GM23338 (cell line): ENCODE data around the gene GOT2. TPM values are rescaled to one million over a fixed set of nuclear protein-coding genes. Genes with fewer than 3 reads are reported as not detected.

Experiments used
- ATAC-seq: fragments of 200-7000 bp; cut with Tn5 transposase; 3 replicates; pipeline ENCODE4 v1.9.1; 2020
- DNase-seq: peaks from one replicate; pipeline ENCODE4 v3.0.0-alpha.2; 2015; ENCODE audit warnings: low spot score
- H2AFZ ChIP-seq: fragments of 200-600 bp; sonication (generic); 2 replicates; pipeline ENCODE4 v1.8.0; 2016; ENCODE audit warnings: antibody characterized with exemption, mild to moderate bottlenecking, moderate library complexity
- H3F3A ChIP-seq: fragments of 200-600 bp; sonication (generic); replicated peaks from 2 replicates; pipeline ENCODE4 v1.8.0; 2017; ENCODE audit warnings: antibody characterized with exemption, mixed run types, low read depth
- H3K27ac ChIP-seq: fragments of 200-600 bp; sonication (generic); 2 replicates; pipeline ENCODE4 v1.6.1; 2016; ENCODE audit warnings: low read depth
- H3K27me3 ChIP-seq: fragments of 200-600 bp; sonication (generic); 2 replicates; pipeline ENCODE4 v1.8.0; 2016; ENCODE audit warnings: mild to moderate bottlenecking, mixed run types, moderate library complexity; ENCODE audit not compliant: insufficient read depth
- H3K36me3 ChIP-seq: fragments of 200-600 bp; sonication (generic); 2 replicates; pipeline ENCODE4 v1.8.0; 2016; ENCODE audit warnings: mild to moderate bottlenecking; ENCODE audit not compliant: insufficient read depth
- H3K4me1 ChIP-seq: fragments of 200-600 bp; sonication (generic); 2 replicates; pipeline ENCODE4 v1.8.0; 2016; ENCODE audit warnings: mild to moderate bottlenecking, moderate library complexity; ENCODE audit not compliant: insufficient read depth
- H3K4me2 ChIP-seq: fragments of 200-600 bp; sonication (generic); 2 replicates; pipeline ENCODE4 v1.7.1; 2017; ENCODE audit warnings: mixed run types
- H3K4me3 ChIP-seq: fragments of 200-600 bp; sonication (generic); 2 replicates; pipeline ENCODE4 v1.6.1; 2016; ENCODE audit warnings: mixed run types
- H3K79me2 ChIP-seq: fragments of 200-600 bp; sonication (generic); replicated peaks from 2 replicates; pipeline ENCODE4 v1.8.0; 2017; ENCODE audit warnings: mild to moderate bottlenecking; ENCODE audit not compliant: insufficient read depth
- H3K9me2 ChIP-seq: fragments of 200-600 bp; sonication (generic); 2 replicates; pipeline ENCODE4 v1.8.0; 2017; ENCODE audit not compliant: insufficient read depth
- H4K20me1 ChIP-seq: fragments of 200-600 bp; sonication (generic); replicated peaks from 2 replicates; pipeline ENCODE4 v1.8.0; 2017; ENCODE audit warnings: mild to moderate bottlenecking; ENCODE audit not compliant: insufficient read depth
- H3K27ac Mint-ChIP-seq: 2 replicates; pipeline ENCODE4 v1.8.0; 2020; ENCODE audit warnings: inconsistent platforms, mild to moderate bottlenecking, moderate library complexity, mixed read lengths
- H3K27me3 Mint-ChIP-seq: 3 replicates; pipeline ENCODE4 v1.8.0; 2022; ENCODE audit warnings: low read depth, mild to moderate bottlenecking, moderate library complexity, mixed read lengths, inconsistent platforms; ENCODE audit not compliant: insufficient read depth, poor library complexity
- H3K36me3 Mint-ChIP-seq: 3 replicates; pipeline ENCODE4 v1.8.0; 2021; ENCODE audit warnings: low read depth, mild to moderate bottlenecking, inconsistent platforms, moderate library complexity, mixed read lengths
- H3K4me1 Mint-ChIP-seq: 3 replicates; pipeline ENCODE4 v1.8.0; 2020; ENCODE audit warnings: mild to moderate bottlenecking, inconsistent platforms, mixed read lengths
- H3K4me3 Mint-ChIP-seq: 3 replicates; pipeline ENCODE4 v1.8.0; 2021; ENCODE audit warnings: moderate library complexity, mild to moderate bottlenecking, inconsistent platforms, mixed read lengths
- H3K9me3 Mint-ChIP-seq: 3 replicates; pipeline ENCODE4 v1.8.0; 2020; ENCODE audit warnings: moderate library complexity, mild to moderate bottlenecking, inconsistent platforms, mixed read lengths
- CREB1 ChIP-seq: fragments of 250-450 bp; sonication (Bioruptor Pico); IDR thresholded peaks from 2 replicates; pipeline ENCODE4 v1.5.0; 2020; ENCODE audit warnings: low read depth, mild to moderate bottlenecking, moderate library complexity
- CTCF ChIP-seq, 2 experiments: fragments of 200-600 bp in 1 of 2; sonication (generic) in 1 of 2; conservative IDR thresholded peaks; 2 replicates each; pipeline versions ENCODE4 v1.5.1 to v1.6.1; 2016 to 2017; ENCODE audit warnings: antibody characterized with exemption in 2 of 2, low read depth in 2 of 2, mild to moderate bottlenecking in 2 of 2, moderate library complexity in 1 of 2
- ETS1 ChIP-seq: IDR thresholded peaks from 2 replicates; pipeline ENCODE4 v1.6.1; 2016; ENCODE audit warnings: antibody characterized with exemption
- EZH2 ChIP-seq: fragments of 200-600 bp; sonication (generic); IDR thresholded peaks from one replicate; pipeline ENCODE4 v1.8.0; 2017; ENCODE audit warnings: antibody characterized with exemption, mild to moderate bottlenecking, low read depth; ENCODE audit not compliant: unreplicated experiment
- EZH2phosphoT487 ChIP-seq: fragments of 200-600 bp; sonication (generic); IDR thresholded peaks from one replicate; pipeline ENCODE4 v1.8.1; 2018; ENCODE audit warnings: antibody characterized with exemption; ENCODE audit not compliant: unreplicated experiment
- JUNB ChIP-seq: IDR thresholded peaks from one replicate; pipeline ENCODE4 v1.6.1; 2016; ENCODE audit warnings: antibody characterized with exemption; ENCODE audit not compliant: unreplicated experiment
- NANOG ChIP-seq: IDR thresholded peaks from 2 replicates; pipeline ENCODE4 v1.6.1; 2016; ENCODE audit warnings: antibody characterized with exemption, borderline replicate concordance
- POLR2AphosphoS5 ChIP-seq: IDR thresholded peaks from 2 replicates; pipeline ENCODE4 v1.6.1; 2016; ENCODE audit warnings: antibody characterized with exemption, low read depth
- REST ChIP-seq: IDR thresholded peaks from one replicate; pipeline ENCODE4 v1.6.1; 2018; ENCODE audit warnings: antibody characterized with exemption; ENCODE audit not compliant: unreplicated experiment
- STAT1 ChIP-seq: IDR thresholded peaks from one replicate; pipeline ENCODE4 v1.6.1; 2016; ENCODE audit warnings: antibody characterized with exemption; ENCODE audit not compliant: unreplicated experiment
- ZNF114 ChIP-seq: fragments of 250-450 bp; sonication (Bioruptor Pico); IDR thresholded peaks from 2 replicates; pipeline ENCODE4 v1.5.0; 2020; ENCODE audit warnings: mild to moderate bottlenecking, moderate library complexity
- ZNF331 ChIP-seq: fragments of 250-450 bp; sonication (Bioruptor Pico); IDR thresholded peaks from 2 replicates; pipeline ENCODE4 v1.5.0; 2020; ENCODE audit warnings: low read depth, mild to moderate bottlenecking, moderate library complexity
- ZNF462 ChIP-seq: fragments of 250-450 bp; sonication (Bioruptor Pico); IDR thresholded peaks from 2 replicates; pipeline ENCODE4 v1.5.0; 2020; ENCODE audit warnings: mild to moderate bottlenecking, moderate library complexity
- polyA plus RNA-seq: library from polyadenylated mRNA; unstranded; fragments of >200 nt; fragmentation: Nextera tagmentation; extraction: Ambion mirVana; gene quantifications from 2 replicates; pipeline ENCODE4 v1.2.1, GENCODE V29; 2016
- total RNA-seq: library from RNA; depleted of rRNA; stranded (reverse); fragments of >200 nt; shearing (Covaris generic); gene quantifications from 2 replicates; pipeline ENCODE4 v1.2.3, GENCODE V29; 2014

The GOT2 gene
- total and polyA plus RNA-seq, 2 experiments from 2014 or later = 133 to 205 TPM

- no peak for TF ChIP-seq JUNB
Observed at GRCh38 chr16:58741166-58741565, 7.0 kb upstream of the GOT2 start (continued).

- Histone ChIP-seq H3K4me1 (0 out of 2 replicates have a peak, but pooled peaks cover 4% of the 10 kb centered on the region), H3F3A (no peaks in the 10 kb centered on the region), H3K36me3 (no peaks in the 10 kb centered on the region), H3K4me3 (no peak overlapping the region), H3K27me3 (no peaks in the 10 kb centered on the region), H2AFZ (no peak overlapping the region), H4K20me1 (no peaks in the 10 kb centered on the region), H3K79me2 (peaks cover 1% of the 10 kb centered on the region; the same call in 1 of the 2 replicates), H3K27ac (no peak overlapping the region), H3K4me2 (no peak overlapping the region), H3K9me2 (no peaks in the 10 kb centered on the region)
- H3K36me3 Mint-ChIP-seq = no peaks in the 10 kb centered on the region
- no peak overlapping the region for H3K27ac Mint-ChIP-seq
- TF ChIP-seq EZH2phosphoT487 (no peak), EZH2 (no peak), CREB1 (no peak), STAT1 (no peak), ZNF114 (CRISPR knock-in tag) (no peak), POLR2AphosphoS5 (no peak), NANOG (no peak), ZNF462 (CRISPR knock-in tag) (no peak), ETS1 (no peak), ZNF331 (no peak), CTCF (conservative IDR thresholded peaks at IDR 0.05; ENCODE audit: low read depth in 2 of 2) (no peak), REST (no peak)
- ATAC-seq (no peak), DNase-seq (no peak)
- no peak overlapping the region for H3K4me3 Mint-ChIP-seq
- H3K27me3 Mint-ChIP-seq = no peaks in the 10 kb centered on the region
- peaks cover 6% of the 10 kb centered on the region; the same call in 1 of the 3 replicates for H3K4me1 Mint-ChIP-seq
- H3K9me3 Mint-ChIP-seq = no peaks in the 10 kb centered on the region
Observed at GRCh38 chr16:58738672-58739296, 4.7 kb upstream of the GOT2 start.
